Nephron (organoid): ENCODE data around the gene ADGRD1.

Source experiments
- H3K27ac Mint-ChIP-seq, 3 experiments: 2 replicates each; pipeline ENCODE4 v1.8.0; 2020; ENCODE audit warnings: mixed read lengths in 3 of 3, mild to moderate bottlenecking in 2 of 3, moderate library complexity in 1 of 3
- H3K27me3 Mint-ChIP-seq: 2 replicates; pipeline ENCODE4 v1.8.0; 2021; ENCODE audit warnings: low read depth, mild to moderate bottlenecking, moderate library complexity, mixed read lengths
- H3K36me3 Mint-ChIP-seq: 2 replicates; pipeline ENCODE4 v1.8.0; 2020; ENCODE audit warnings: low read depth, mixed read lengths
- H3K4me1 Mint-ChIP-seq: 2 replicates; pipeline ENCODE4 v1.8.0; 2020; ENCODE audit warnings: mixed read lengths
- H3K4me3 Mint-ChIP-seq, 3 experiments: 2 replicates each; pipeline ENCODE4 v1.8.0; 2020; ENCODE audit warnings: mild to moderate bottlenecking in 3 of 3, mixed read lengths in 3 of 3, moderate library complexity in 2 of 3
- H3K9me3 Mint-ChIP-seq: 2 replicates; pipeline ENCODE4 v1.8.0; 2020; ENCODE audit warnings: mixed read lengths
- TF ChIP-seq, protein P1 (sequence below), 3 experiments: fragments of 200-600 bp; sonication (generic); IDR thresholded peaks; one replicate each; pipeline ENCODE4 v1.5.0; 2021; ENCODE audit warnings: antibody characterized with exemption in 3 of 3; ENCODE audit not compliant: unreplicated experiment in 3 of 3

The ADGRD1 gene

GRCh38 chr12:131001493-131001892 is 47.8 kb downstream of the ADGRD1 start:
- H3K27ac Mint-ChIP-seq, result no peak overlapping the region
- TF ChIP-seq, protein P1, sequence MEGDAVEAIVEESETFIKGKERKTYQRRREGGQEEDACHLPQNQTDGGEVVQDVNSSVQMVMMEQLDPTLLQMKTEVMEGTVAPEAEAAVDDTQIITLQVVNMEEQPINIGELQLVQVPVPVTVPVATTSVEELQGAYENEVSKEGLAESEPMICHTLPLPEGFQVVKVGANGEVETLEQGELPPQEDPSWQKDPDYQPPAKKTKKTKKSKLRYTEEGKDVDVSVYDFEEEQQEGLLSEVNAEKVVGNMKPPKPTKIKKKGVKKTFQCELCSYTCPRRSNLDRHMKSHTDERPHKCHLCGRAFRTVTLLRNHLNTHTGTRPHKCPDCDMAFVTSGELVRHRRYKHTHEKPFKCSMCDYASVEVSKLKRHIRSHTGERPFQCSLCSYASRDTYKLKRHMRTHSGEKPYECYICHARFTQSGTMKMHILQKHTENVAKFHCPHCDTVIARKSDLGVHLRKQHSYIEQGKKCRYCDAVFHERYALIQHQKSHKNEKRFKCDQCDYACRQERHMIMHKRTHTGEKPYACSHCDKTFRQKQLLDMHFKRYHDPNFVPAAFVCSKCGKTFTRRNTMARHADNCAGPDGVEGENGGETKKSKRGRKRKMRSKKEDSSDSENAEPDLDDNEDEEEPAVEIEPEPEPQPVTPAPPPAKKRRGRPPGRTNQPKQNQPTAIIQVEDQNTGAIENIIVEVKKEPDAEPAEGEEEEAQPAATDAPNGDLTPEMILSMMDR (IDR thresholded peaks at IDR 0.05; ENCODE audit: unreplicated experiment in 3 of 3), result no peak
- peaks cover 11% of the 10 kb centered on the region for H3K4me1 Mint-ChIP-seq
- H3K36me3 Mint-ChIP-seq, result peaks cover 22% of the 10 kb centered on the region
- peaks cover 18% of the 10 kb centered on the region for H3K27me3 Mint-ChIP-seq
- H3K4me3 Mint-ChIP-seq, result no peak overlapping the region
- peaks cover 17% of the 10 kb centered on the region for H3K9me3 Mint-ChIP-seq

- Mint-ChIP-seq H3K36me3 (peaks cover 22% of the 10 kb centered on the region), H3K27me3 (peaks cover 22% of the 10 kb centered on the region), H3K4me1 (peaks cover 17% of the 10 kb centered on the region), H3K9me3 (peaks cover 17% of the 10 kb centered on the region), H3K27ac (no peak overlapping the region), H3K4me3 (no peak overlapping the region)
- TF ChIP-seq, protein P1 (IDR thresholded peaks at IDR 0.05; ENCODE audit: unreplicated experiment in 3 of 3), result no peak
These were observed 48.5 kb downstream of the ADGRD1 start for GRCh38 chr12:131002216-131002631.

DNA sequence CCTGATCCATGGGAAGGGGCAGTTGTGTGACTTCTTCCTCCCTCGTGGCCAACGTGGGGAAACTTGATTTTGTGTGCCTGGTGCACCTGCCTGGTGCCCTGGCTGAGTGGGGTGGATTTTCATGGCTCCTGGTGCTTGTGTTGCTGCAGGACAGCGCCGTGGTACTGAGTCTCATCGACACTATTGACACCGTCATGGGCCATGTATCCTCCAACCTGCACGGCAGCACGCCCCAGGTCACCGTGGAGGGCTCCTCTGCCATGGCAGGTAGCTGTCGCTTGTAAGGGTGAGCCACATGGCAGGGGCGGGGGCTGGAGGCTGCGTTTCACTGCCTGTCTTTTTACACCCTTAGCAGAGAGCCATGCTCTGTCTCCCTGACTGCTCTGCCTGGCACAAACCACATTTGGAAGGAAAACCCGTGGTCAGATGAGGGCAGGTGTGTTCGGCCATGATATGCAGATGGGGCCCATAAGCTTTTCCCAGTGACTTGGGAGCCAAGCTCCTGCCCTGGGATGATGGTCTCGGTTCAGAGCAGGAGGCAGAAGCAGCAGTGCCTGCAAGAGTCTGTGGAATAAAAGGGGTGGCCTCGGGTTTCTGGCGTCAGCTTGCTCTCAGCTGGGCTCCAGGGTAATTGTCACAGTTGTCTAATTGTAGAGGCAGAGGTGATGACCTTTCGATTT is 49.5 kb downstream of the ADGRD1 start:
- Mint-ChIP-seq H3K27ac (no peak overlapping the region), H3K27me3 (peaks cover 23% of the 10 kb centered on the region), H3K36me3 (peaks cover 19% of the 10 kb centered on the region), H3K9me3 (peaks cover 15% of the 10 kb centered on the region), H3K4me3 (no peak overlapping the region), H3K4me1 (peaks cover 25% of the 10 kb centered on the region)
- TF ChIP-seq, protein P1 (IDR thresholded peaks at IDR 0.05; ENCODE audit: unreplicated experiment in 3 of 3), result no peak

- Mint-ChIP-seq H3K4me1 (peaks cover 25% of the 10 kb centered on the region), H3K9me3 (peaks cover 12% of the 10 kb centered on the region), H3K27me3 (peaks cover 21% of the 10 kb centered on the region), H3K27ac (no peak overlapping the region), H3K36me3 (peaks cover 14% of the 10 kb centered on the region), H3K4me3 (no peak overlapping the region)
- TF ChIP-seq, protein P1 (IDR thresholded peaks at IDR 0.05; ENCODE audit: unreplicated experiment in 3 of 3), result no peak
These were observed 50.0 kb downstream of the ADGRD1 start for GRCh38 chr12:131003716-131004045.

GRCh38 chr12:131004166-131004565 is 50.5 kb downstream of the ADGRD1 start:
- H3K4me3 Mint-ChIP-seq, result no peak overlapping the region
- H3K9me3 Mint-ChIP-seq, result peaks cover 8% of the 10 kb centered on the region
- TF ChIP-seq, protein P1 (IDR thresholded peaks at IDR 0.05; ENCODE audit: unreplicated experiment in 3 of 3), result no peak
- peaks cover 20% of the 10 kb centered on the region for H3K27me3 Mint-ChIP-seq
- H3K4me1 Mint-ChIP-seq, result peaks cover 25% of the 10 kb centered on the region
- H3K36me3 Mint-ChIP-seq, result peaks cover 9% of the 10 kb centered on the region
- H3K27ac Mint-ChIP-seq, result no peak overlapping the region
